Stimulated activated CD8-positive, alpha-beta memory T cell treated with anti-CD3 and anti-CD28 coated beads, Interleukin-4, amount 100 ng/mL, for 48 hours (primary cell): Measurements from ENCODE around the gene DUSP1.
"Not testable (repeated sequence)": the region's sequence is repeated elsewhere in the genome, so short reads cannot be mapped to it uniquely, and the experiment has no call there.

Source experiments
- DNase-seq: peaks from one replicate; pipeline ENCODE4 v3.0.0-alpha.2; 2020

Gene DUSP1, protein sequence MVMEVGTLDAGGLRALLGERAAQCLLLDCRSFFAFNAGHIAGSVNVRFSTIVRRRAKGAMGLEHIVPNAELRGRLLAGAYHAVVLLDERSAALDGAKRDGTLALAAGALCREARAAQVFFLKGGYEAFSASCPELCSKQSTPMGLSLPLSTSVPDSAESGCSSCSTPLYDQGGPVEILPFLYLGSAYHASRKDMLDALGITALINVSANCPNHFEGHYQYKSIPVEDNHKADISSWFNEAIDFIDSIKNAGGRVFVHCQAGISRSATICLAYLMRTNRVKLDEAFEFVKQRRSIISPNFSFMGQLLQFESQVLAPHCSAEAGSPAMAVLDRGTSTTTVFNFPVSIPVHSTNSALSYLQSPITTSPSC

DNA sequence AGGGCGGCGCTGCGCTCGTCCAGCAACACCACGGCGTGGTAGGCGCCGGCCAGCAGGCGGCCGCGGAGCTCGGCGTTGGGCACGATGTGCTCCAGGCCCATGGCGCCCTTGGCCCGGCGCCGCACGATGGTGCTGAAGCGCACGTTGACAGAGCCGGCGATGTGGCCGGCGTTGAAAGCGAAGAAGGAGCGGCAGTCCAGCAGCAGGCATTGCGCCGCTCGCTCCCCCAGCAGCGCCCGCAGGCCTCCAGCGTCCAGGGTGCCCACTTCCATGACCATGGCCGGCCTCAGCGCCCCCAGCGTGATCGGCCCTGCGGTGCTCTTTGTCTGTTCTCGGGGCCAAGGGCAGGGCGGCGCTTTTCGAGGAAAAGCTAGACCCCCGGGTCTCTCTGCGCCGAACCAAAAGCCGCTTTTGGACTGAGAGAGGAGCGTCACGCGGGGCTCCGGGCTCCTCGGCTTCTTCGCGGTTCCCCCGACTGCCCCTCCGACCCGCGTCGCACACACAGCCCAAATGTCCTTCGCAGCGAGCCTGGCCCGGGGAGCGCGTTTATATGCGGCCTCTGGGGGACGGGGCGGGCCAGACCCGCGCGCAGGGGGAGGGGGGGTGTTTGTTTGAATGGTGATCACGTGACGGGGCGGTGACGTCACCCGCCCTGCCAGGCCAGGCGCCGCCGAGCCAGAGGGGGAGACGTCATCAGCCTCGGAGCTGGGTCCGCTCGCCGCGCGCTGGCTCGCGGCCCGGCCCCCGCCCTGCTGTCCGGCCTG lies at the start of gene DUSP1:
TSS of gene DUSP1 (minus strand) at position 521 of the 764 bp plus-strand sequence. CDS start at position 278, 243 bp downstream.
- peak; percentile 98 for DNase-seq

GRCh38 chr5:172820046-172820767 lies 49.2 kb upstream of the DUSP1 start:
- peak; percentile 70 for DNase-seq

- DNase-seq = no peak
These were observed 48.6 kb upstream of the DUSP1 start for GRCh38 chr5:172819569-172819968.

- no peak for DNase-seq
These were observed 47.1 kb upstream of the DUSP1 start for GRCh38 chr5:172818081-172818480.

DNA sequence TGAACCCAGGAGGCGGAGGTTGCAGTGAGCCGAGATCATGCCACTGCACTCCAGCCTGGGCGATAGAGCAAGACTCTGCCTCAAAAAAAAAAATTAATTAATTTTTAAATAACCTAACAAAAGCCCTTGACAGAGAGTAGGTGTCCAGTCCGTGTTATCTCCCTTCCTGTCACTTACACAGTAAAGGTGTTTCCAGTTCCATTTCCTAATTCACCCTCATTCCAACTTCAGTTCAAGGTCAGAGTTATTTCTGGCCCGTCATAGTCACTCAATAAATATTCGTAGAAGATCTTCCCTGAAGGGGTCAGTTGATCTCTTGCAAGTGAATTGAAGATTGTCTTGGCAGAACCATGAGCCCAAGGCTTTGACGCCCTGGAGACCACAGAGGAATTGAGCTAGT lies 46.7 kb upstream of the DUSP1 start:
- DNase-seq = no peak

- DNase-seq = no peak
These were observed 46.0 kb upstream of the DUSP1 start for GRCh38 chr5:172816925-172817562.

GRCh38 chr5:172815631-172816030 lies 44.6 kb upstream of the DUSP1 start:
- DNase-seq = no peak

- DNase-seq = not testable (repeated sequence)
These were observed 40.0 kb upstream of the DUSP1 start for GRCh38 chr5:172810996-172811395.

DNA sequence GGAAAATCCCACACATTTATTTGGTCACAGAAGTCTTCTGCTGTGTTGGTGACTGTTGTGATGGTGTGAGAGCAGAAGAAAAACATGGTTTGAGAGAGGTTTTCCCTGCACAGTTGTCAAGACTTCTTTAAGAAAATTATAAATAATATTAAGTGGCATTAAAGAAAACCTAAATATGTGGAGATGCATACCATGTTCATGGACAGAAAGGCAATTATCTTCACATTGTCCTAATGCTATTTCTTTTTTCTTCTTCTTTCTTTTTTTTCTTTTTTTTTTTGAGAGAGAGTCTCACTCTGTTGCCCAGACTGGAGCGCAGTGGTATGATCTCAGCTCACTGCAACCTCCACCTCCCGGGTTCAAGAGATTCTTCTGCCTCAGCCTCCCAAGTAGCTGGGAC lies 38.8 kb upstream of the DUSP1 start:
- no peak for DNase-seq

- no peak for DNase-seq
These were observed 36.8 kb upstream of the DUSP1 start for GRCh38 chr5:172807766-172808311.

DNA sequence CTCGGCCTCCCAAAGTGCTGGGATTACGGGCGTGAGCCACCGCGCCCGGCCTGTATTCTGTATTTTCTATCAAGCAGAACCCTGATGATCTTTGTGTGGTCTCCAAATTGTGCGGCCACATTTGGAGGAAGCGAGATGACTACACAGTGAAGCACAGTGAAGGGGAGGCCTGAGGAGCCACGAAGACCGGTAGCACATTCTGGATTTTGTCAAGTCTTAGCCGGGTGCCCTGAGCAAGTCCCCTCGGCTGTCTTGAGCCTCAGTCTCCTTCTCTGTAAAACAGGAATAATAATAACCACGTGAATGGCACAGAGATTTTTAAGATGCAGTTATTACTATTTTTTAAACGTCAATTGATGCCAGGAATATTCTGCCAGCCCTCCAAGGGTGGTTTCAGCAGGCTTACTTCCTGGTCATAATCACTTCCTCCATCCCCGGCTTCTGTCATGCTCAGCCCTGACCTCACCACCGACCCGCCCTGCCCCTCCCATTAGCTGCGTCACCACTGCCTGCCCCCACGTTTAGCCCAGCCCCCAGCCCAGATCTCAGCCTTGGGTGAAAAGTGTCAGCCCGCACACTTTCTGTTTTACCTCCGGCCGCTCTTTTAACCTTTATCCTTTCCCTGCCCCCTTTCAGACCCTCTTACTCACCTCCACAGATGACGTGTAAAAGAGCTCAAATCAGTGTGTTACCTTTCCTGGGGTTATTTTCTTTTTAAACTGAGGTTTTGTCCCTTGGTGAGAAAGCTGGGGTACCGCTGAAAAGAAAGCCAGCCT lies 36.1 kb upstream of the DUSP1 start:
- peak; percentile 95 for DNase-seq

DNA sequence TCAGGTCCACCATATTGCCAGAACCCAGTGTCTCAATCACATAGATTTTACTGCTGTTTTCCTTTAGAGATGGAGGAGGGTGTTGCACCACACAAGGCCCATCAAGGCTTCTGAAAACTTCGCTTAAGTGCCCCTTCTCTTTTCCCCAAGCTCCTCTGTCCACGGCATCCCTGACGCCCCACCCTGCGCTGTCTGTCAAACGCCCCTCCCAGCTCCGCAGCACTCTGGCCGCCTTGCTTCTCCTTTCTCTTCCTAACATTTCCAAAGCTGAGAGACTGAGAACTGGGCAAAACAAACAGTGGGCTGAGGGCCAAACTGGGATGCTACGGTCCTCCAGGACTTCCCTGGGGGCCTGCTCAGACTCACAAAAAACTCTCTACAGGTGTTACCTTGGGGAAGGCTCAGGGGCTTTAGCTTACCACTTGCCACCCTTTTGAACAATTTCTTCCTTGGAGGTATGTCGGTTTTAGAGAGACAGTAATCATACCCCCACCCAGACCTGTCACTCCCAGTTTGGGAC lies 34.8 kb upstream of the DUSP1 start:
- no peak for DNase-seq

GRCh38 chr5:172805018-172805683 lies 34.2 kb upstream of the DUSP1 start:
- DNase-seq = no peak

- DNase-seq = no peak
These were observed 31.7 kb upstream of the DUSP1 start for GRCh38 chr5:172802567-172803176.

GRCh38 chr5:172802112-172802511 lies 31.1 kb upstream of the DUSP1 start:
- DNase-seq = no peak

DNA sequence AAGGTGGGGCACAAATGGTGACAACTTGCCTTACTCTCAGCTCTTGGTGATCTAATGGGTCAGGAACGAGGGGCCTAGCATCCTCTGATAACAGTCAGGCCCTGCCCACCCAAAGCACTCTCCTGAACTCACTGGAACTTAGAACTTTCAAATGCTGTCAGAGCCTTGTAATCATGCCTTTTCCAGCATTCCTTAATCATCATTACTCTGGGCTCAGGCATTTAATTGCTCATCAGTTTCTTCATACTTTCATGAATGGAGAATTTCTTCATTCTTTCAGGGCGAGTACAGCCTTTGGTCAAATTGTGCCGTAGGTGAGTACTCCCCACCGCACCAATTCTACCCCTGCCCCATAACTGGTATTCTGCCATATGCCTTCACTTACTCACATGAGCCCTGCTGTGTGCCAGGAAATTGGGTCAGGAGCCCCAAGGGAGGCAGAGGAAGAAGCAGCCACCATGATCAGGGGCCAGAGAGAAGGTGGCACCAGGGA lies 30.2 kb upstream of the DUSP1 start:
- DNase-seq = no peak

DNA sequence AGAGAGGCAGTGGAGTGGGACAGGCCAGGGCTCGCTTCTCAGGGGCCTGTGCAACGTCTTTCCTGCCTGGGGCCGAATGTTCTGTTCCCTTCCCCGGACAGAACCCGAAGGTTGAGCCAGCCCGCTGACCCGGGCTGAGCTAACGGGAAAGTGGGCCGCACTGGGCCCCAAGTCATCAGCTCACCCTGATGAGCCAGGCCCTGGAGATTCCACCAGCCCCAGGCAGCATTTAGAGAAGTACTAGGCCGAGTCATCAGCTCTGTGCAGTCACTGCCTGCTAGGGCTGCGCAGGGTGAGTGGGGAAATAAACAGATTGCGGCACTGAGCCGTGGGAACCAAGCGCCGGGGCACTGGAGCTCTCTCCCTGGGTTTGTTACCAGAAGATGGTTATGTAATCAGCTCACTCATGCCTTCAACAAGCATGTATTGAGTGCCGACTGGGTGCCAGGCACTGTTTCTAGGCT lies 29.1 kb upstream of the DUSP1 start:
- no peak for DNase-seq

- DNase-seq = no peak
These were observed 28.4 kb upstream of the DUSP1 start for GRCh38 chr5:172799416-172799815.

DNA sequence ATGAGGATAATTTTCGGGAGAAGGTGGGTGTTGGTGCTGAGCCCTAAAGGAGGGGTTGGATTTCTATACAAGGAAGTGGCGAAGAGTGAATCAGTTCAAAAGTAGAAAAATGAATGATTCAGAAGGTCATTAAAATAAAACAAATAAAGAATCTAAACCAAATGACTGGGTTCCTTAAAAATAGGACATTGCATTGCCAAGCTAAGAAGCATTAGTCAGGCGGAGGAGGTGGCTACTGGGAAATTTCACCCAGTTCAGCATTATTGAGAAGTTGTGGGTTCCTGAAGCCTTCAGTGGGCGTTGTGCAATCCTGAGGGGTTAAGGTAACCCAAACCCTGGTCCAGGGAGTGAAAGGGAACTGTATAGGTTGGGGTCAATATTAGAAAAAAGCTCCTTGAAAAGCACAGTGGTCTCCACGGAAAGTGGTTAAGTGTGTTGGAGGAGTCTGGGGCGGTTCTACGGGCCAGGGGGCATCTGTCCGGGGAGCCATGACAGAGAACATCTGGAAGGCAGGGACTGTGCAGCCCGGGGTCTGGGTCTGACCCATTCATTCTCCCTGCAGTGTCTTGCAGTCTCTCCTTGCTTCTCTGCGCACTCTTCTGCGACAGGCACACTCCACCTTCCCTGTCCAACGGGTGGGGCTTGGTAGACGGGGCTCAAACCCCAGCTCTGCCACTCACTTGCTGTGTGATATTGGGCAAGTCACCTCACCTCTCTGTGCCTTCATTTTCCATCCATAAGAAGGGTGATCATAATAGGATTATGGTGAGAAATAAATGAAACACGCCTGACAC lies 27.6 kb upstream of the DUSP1 start:
- no peak for DNase-seq
